Measurements from ENCODE around the gene ZNF473.
"Not testable (repeated sequence)": the region's sequence is repeated elsewhere in the genome, so short reads cannot be mapped to it uniquely, and the experiment has no call there.

Gene ZNF473

DNA sequence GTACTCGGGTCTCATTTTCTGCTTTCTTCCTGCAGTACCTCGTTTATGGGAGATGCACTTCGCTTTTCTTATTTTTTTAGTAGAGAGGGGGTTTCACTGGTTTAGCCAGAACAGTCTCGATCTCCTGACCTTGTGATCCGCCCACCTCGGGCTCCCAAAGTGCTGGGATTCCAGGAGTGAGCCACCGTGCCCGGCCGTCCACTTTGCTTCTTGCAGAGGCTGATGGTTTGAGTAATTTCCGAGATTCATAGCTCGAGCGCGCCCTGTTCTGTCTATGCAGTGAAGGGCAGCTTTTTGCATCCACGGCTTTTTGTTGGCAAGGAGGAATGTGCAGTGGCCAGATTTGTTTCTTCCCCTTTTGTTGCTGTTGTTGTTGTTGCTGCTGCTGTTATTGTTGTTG is 73.1 kb downstream of the ZNF473 start:
- not testable (repeated sequence) for DNase-seq (ENCODE audit: low read depth, low spot score)

DNA sequence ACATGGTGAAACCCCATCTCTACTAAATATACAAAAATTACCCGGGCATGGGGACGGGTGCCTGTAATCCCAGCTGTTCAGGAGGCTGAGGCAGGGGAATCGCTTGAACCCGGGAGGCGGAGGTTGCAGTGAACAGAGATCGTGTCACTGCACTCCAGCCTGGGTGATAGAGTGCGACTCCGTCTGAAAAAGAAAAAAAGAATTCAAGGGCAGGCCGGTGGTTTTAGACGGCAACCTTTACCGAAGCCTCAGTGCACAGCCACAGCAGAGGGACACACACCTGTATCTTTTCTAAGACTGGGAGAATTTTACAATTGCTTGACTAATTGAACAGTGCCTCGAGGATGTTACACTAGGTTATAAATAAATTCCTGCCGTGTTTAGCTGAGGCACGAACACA is 73.9 kb downstream of the ZNF473 start:
- not testable (repeated sequence) for DNase-seq (ENCODE audit: low read depth, low spot score)

DNA sequence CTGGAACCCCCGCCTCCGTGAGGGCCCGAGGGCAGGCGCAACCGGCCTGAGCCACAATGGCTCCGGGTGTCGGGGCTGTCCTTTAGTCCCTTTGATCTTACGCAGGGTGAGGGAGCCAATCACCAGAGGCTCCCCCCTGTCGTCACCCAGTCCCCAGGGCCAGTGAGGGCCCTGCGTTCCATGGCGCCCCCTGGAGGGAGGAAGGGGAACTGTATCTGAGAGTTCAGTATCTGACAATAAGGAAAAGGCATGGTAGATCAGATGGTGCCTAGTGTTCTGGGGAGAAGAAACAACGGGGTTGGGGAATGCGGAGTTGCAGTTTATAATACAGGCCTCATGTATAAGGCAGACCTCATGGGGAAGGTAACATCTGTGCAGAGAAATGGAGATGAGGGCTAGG is 75.1 kb downstream of the ZNF473 start:
- not testable (repeated sequence) for DNase-seq (ENCODE audit: low read depth, low spot score)
